ENCODE results near the gene EPHB2.
"Not testable (repeated sequence)": the region's sequence is repeated elsewhere in the genome, so short reads cannot be mapped to it uniquely, and the experiment has no call there.

The EPHB2 gene

DNA sequence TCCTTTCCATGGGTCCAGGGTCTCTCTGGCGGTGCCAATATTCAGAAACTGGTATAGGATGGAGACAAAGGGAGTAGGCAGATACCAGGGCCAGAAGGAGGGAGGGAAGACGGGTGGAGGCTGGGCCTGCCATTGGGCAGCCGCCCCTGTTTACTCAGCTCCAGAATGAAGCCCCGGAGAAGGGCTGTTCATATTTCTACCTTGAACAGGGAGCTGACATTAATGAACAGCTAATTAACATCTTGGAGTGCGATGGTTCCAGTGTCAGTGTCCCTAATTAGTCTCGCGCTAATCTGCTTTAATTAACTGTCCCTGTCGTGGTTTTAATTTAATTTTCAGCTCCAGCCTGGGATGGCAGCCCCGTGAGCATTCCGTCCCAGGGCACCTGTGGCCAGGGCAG is 113.8 kb downstream of the EPHB2 start:
- DNase-seq: no peak

DNA sequence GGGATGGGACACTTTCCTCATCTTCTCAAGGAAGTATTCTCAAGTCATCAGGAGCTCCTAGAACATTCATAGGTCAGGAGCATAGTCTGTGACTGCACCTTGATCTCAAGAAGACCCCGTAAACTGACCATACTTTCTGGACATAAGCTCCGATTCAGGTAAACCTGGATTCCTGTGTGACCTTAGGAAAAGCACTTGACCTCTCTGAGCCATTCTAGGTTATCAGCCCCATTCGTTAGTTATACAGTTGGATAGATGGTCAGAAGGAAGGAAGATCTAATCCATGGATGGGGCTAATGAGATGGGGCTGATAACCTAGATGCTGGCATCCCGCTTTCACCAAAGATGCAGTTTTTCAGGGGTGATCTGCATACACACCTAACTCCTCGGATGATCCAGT is 114.3 kb downstream of the EPHB2 start:
- no peak for DNase-seq

DNA sequence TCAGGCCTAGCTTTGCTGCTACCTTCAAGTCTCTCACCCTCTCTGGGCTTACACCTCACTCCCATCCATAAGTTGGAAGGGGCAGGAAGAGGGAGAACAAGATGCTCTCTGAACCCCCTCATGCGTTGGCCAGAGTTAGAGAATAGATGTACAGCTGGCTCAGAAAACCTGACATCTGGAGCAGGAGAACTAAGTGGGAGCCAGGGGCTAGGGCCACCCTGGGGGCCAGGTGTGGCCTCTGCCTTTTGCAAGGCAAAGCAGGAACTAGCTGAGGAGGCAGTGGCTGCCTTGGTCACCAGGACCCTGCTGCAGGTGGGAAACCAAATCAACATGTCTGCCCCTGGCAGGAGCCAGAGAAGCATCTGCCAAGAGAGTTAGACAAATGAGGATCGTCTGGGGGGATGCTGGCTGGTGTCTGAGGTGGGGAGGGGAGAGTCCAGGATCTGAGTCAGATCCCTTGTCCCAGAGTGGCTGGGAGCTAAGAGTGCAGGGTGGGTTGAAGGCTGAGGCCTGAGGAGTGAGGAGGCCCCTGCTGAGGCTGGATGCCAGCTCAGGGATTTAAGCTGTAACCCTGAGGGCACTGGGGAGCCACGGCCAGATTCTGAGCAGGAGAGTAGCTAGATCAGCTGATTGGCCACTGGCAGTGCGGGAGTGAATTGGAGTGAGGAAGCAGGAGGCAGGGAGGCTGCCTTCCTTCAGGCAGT is 115.0 kb downstream of the EPHB2 start:
- DNase-seq: no peak

DNA sequence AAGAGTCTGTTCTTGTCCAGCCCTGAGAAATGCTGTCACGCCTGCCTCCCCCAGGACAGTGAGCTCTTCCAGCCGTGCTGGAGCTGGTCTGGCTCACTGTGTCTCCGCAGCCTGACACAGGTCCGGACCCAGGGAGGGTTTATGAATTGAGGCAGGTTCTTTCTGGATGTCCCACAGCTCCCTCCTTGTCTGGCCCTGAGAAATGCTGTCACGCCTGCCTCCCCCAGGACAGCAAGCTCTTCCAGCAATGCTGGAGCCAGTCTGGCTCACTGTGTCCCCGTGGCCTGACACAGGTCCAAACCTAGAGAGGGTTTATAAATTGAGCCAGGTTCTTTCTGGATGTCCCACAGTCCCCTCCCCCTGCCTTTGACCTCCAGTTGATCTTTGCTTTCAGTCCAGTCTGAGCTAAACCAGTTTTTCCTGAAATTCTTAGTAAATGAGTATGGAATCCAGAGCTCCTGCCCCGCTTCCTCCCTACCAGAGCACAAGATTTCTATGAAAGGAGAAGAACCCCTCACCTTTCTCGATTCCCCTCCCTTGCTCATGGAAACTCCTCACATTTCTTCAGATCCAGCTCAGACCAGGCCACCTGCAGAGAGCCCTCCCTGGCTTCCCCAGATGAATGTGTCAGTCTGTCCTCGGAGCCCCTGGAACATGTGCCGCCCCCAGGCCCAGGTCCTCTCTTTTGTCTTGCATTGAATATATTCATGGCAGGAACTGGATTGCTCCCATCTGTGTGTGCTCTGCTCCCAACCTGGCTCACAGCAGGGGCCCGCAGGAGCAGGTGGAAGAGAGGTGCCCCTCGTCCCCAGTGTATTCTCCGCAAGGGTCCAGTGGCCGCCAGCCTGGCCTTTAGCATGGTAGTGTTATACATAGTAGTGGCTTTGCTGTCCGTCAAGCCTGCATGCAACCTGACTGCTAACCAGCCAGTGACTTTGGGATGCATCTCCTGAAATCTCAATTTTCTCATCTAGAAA is 116.3 kb downstream of the EPHB2 start:
- DNase-seq: no peak

DNA sequence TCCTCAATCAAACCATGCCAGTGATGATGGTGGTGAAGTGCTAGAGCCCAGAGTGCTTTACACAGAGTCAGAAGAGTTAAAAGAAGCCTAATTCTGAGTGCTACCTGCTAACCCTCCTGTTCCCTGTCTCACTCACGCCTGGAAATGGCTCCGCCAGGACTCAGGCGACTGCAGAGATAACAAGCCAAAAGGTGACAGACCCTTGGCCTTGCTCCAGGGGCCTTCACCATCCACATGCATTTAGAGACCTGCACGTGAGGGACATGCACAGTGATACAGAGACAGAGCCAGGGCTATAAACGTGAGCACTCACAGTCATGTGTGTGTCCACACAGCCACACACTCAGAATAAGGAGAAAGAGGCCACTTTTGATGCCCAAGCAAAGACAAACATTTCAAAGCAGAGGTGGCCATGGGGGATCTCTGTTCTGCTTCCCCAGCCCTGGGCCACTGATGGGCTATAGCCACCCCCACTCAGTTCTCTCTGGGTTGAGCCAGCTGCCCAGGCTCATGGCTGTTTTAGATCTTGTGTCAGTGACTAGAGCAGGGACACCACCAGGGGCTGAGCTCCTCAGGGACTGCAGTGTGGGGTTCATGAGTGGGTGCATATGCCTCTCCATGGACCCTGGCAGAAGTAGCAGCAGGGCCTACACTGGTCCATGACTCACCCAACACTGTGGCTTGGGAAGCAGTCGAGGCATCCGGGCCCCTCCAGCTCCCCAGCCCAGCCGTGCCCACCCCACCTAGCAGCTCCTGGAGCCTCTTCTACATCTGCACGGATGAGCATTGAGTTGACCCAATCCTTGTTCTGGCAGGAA is 117.2 kb downstream of the EPHB2 start:
- DNase-seq: no peak

DNA sequence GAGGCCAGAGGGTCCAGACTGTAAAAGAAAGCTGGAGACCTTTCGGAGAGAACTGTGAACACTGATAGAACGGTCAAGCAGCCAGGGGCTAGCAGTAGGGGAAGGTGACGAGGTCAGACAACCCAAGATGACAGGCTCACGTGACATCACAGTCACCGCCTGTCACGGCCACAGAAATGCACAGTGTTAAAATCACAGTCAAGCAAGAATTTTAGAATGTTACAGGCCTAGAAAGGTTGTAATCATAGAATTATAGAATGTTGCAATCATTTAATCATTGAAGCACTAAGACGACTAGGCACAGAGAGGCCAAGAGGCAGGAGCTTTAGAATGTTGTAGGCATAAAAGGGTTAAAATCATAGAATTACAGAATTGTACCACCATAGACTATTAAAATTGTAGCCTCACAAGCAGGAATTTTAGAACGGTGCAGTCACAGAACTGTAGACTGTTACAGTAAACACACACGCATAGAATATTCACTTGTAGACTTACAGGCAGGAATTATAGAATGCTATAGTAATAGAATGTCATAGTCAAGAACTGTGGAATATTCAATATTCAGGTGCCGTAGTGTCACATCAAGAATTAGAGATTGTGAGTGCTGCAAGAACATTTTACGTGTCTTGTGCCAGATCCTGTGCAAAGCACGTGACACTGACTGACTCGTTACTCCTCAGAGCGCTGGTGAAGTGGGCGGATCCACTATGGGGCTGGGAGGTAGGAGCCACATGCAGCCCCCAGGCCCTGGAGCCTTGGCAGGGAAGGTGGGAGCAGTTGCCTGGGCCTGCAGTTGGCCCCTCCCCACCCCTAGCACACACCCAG is 118.1 kb downstream of the EPHB2 start:
- DNase-seq: no peak

DNA sequence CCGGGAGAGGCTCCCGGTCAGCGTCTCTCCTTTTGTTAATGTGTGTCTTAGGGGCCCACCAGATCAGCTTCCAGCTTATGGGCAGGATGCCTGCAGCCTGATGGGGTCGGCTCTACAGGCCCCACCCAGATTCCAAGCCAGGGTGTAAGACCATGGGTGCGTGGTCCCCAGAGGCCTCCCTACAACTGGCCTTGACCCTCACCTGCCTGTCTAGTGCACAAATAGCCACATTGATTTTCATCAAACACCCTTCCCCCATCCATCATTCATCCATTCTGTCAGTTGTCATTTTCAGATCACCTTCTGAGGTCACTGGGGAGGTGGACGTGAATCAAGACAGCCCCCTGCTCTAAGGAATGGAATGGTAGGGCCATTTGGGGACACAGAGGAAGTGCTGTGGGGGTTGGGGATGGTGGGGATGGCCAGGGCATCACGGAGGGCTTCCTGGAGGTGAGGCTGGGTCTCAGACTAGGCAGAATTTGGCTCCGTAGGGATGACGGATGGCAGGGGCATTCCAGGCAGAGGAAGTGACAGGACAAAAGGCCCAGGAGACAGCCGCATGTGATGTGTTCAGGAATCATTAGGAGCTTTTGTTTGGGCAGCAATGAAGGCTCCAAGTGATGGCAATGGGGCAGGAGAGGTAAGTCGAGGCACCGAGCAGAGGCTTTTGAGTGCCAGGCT is 118.8 kb downstream of the EPHB2 start:
- no peak for DNase-seq

DNA sequence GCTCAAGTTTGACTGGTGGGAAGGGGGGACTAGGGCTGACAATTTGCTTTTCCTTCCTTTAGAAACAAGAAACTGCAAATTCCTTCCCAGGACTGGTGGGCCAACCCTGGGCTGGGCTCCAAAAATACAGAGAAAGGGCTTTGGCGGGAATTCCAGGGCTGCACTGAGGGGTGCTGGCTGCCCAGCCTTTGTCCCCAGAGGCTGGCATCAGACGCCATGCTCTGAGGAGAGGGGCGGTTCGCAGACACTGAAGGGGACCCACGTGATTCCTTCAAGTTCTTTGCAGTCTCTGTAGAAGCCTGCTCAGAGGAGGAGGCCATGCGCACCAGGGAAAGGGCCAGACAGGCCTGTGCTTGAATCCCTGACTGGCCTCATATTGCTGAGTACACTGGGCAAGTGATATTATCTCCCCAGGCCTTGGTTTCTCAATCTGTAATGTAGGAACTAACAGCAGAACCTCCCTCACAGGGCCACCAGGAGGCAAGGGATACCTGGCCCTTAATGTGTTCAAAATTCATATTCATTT is 119.5 kb downstream of the EPHB2 start:
- DNase-seq: no peak

DNA sequence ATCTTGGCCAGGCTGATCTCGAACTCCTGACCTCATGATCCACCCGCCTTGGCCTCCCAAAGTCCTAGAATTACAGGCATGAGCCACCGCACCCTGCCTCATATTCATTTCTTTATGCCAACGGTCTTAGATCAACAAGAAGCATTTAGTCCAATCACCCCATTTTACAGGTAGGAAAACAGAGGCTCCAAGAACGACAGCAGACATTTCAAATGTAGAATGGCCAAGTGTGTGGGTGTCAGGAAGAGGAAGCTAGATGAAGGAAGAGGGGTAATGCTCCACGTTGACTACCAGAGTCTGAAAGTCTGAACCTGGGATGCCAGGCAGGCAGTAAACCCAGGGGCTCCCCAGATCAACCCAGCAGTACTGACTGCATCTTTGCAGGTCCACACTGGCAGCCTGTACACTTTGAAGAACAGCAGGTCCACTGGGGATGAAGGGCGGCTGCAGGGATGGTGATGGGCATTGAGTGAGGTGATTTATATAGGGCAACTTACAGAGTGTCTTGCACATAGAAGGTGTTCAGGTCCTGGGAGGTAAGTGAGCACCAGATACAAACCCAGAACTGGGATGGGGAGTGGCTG is 120.2 kb downstream of the EPHB2 start:
- DNase-seq: no peak

DNA sequence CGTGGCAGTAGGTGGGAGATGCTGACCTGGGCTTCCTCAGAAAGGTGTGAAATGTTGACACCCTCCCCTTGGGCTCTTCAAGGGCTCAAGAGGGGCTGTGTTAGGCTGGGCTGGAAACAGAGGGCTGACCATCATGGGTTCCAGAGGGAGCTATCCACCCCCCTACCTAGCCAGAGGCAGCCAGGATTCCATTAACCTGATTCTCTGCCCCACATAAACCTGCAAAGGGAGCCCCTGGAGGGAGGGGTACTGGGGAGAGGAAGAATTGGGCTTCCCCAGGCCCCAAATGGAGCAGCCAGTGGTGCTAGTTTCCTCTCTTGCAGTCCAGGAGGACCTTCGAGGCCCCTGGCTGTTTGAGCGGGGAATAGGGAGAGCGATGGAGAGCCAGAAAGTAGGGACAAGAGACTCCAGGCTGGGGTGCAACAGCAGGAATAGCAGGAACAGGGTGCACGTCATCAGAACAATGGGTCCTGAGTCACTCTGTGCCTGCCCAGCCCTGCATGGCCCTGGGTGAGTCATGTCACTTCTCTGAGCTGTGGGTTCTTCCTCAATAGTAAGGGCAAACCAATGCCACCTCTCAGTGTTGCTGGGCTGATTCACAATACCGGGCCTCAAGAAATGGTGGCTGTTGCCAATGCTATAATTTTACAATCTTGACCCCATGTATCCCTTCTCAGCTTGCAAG is 121.2 kb downstream of the EPHB2 start:
- no peak for DNase-seq

DNA sequence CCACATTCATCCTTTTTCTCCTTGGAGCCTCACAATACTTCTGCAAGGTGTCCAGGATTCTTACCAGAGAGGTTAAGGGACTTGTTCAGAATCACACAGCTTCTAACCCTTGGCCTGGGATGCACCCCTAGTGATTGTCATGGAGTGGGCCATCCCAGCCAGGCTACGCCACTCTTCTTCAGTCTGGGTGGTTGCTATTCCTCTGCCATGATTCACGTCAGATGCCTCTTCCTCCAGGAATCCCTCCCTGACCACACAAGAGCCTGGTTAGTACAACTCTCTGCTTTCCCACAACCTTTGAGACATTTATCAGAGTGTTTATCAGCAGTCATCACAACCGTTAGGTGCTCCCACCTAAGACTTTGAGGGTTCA is 121.8 kb downstream of the EPHB2 start:
- DNase-seq: no peak

DNA sequence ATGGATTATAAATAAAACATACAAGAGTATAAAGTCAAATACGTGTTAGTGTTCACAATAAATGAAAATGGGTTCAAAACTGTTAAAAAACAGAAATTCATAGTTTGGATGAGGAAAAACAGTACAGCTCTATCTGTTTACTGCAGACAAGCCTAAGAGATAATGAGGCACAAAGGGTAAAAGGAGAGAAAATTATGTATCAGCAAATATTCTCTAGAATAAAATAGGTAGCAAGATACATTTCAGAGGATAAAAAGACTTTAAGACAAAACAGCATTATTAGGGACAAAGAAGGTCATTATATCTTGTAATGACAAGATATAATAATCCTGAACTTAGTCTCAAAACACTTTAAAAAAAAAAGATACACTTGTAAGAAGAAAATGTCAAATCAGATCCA is 123.1 kb downstream of the EPHB2 start:
- DNase-seq: no peak

DNA sequence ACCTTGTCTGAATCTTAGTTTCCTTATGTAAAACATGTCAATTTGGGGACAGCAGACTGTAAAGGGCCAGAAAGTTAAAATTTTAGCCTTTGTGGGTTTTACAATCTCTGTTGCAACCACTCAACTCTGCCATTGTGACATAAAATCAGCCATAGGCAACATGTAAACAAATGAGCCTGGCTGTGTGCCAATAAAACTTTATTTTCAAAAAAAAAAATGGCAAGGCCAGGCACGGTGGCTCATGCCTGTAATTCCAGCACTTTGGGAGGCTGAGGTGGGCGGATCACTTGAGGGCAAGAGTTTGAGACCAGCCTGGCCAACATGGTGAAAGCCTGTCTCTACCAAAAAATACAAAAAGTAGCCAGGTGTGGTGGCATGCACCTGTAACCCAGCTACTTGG is 123.8 kb downstream of the EPHB2 start:
- DNase-seq: not testable (repeated sequence)

DNA sequence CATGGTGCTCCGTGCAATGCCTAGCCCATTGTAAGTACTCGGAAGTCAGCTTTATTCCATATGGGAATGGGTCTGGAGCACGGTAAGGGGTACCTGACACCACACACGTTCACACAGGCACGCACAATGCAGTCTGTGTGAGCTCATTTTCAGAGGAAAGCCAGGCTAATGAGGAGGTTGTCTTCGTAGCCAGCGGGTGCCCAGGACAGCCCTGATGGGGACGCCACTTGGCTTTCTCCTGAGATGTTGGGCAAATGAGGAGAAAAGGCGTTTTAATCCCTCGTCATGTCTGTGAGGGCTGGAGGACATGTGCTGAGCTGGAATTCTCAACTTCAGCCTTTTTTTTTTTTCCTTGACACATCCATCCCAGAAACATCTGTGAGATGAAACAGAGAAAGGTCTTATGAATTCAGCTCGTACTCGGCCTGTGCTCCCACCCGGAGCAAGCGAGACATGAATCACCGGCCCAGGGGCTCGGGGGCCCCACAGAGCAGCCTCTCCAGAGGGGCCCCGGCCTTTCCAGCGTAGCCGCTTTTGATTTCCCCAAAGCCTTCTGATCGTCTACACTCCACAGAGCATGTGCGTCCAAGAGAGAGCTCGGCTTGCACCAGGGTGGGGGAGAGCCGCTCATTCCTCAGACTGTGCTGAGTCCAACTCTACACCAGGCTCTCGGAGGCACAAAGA is 125.1 kb downstream of the EPHB2 start:
- no peak for DNase-seq

DNA sequence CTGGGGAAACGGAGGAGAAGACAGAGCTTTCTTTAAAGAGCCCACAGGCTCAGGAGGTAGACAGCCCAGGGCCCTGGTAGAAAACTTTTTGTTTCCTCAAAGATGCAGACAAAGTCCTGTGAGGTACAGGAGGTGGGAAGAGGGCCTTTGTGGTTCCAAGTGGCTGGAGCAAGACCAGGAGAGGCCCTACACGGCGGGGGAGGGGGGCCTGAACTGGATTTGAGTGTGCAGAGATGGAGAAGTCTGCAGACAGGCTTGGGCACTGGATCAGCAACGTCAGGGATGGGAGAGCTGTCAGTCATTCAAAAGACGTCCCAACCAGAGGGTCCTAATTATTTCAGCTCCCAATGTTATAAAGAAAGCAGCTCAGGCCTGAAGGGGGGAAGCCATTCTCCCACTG is 126.2 kb downstream of the EPHB2 start:
- no peak for DNase-seq

DNA sequence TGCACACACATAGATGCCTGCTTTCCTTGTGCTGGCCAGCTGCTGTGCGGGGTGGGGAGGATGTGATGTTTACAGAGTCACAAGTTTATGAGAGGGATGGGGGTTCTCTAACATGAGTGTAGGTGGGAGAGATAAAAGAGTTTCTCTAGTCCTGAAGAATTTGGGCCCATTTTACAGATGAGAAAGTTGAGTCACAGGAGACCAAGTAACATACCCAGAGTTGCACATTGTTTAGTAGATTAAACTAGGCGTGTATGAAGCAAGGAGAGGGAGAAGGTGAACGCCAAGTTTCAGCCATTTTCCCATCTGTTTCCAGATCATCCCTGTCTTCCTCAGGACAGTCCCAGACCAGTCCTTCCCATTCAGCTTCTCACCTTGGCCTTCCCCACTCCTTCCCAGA is 126.7 kb downstream of the EPHB2 start:
- no peak for DNase-seq

DNA sequence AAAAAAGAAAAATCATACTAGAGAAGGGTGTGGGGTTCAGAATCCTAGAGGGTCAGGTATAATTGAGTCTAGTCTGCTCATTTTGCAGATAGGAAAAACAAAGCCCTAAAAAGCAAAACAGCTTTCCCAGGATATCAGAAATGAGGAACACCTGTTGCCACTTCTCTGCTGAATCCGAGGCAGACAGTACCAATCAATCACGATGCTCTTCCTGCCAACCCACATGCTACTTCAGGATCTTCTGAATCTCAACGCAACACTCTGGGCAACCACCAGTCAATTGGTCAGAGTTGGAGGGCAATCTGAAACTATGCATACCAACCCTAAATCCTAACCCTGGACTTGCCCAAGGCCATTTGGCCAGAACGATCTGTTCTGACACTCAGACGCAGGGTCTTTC is 128.3 kb downstream of the EPHB2 start:
- no peak for DNase-seq

DNA sequence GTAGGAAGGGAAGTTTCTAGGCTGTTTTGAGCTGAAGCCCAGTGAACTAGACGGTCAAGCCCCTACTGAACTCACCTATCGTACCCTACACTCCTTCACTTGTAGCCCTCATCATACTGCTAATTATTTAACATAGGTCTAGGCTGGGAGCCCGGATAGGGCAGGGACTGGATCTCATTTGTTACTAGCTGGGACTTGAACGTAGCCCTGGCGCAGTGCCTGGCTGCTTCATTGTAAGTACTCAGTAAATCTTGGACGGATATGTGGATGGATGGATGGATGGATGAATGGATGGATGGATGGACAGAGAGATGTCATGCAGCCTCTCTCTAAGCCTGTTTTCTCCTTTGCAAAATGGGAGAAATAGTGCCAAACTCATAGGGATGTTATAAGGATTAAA is 129.2 kb downstream of the EPHB2 start:
- no peak for DNase-seq

DNA sequence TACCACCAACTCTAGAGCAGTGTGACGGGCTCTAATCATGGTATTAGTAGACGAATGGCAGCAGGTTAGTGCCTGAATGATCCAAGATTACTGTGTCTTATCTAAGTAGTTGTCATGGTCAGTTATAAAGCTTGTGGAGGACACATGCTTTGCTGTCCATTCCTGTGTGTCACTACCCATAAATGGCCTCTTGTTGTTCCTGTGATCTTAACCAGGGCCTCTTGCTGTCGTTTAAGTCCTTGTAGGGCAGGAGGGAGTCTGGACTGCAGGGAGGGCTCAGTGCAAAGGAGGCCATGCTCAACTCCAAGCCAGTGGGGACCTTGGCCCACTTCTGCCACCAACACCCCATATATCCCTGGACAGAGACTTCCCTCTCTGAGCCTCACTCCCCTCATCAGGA is 130.5 kb downstream of the EPHB2 start:
- DNase-seq: no peak

DNA sequence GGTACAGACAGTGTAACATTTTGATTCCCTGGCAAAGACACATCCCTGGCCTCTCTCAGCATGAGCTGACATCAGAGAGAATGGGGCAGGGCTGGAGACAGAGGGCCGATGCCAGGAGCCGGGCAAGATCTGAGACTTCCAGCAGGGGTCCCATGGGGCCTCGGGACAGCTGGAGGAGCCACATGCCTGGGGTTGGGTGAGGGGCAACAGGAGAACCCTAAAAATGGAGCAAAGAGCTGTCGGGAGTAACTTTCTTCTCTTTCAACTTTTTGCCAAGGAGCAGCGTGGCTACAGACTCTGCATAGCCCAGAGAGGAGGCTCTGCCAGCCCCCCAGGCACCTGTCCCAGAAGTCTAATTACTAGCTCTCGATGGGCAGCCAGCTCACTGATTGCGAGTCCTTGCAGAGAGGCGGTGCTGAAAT is 131.2 kb downstream of the EPHB2 start:
- DNase-seq: no peak

Data from Kasumi-1 (cell line).